ENCODE results near the gene DCANP1.
A peak's percentile ranks its signal among the peaks of the same experiment; 100 is the strongest.

Gene DCANP1

DNA sequence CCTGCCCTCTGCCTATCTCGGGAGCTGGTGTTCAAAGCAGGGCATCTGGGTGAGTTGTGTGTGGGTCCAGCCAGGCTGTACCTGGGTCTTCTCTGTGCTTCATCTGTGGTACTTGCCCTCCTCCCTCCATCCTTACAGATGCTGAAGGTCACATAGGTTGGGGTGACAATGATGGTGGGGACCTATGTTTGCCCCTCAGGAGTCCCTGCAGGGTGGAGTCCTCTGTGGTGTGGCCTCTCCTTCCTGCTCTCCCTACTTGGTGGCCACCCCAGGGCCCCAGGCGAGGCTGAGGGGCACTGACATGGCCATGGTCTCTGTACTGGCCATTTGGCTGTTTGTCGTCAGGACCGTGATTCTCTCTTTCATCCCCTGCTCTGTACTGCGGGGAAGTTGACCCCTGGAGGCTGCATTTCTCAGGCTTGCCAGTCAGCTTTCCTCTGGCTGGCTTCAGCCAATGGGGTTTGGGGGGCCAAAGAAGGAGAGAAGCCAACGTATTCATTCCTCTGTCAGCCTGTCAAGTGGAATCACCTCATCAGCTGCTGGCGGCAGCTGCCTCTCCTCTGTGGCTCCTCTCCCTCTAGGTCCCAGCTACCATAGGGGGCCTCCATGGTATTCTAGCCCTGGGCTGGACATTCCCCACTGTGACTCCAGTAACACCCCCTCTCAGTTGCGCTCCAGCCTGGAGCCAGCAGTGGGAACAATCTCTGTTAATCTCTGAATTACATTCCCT, 4.6 kb downstream of the DCANP1 start:
- Mint-ChIP-seq H3K27ac (no peak overlapping the region), H3K4me3 (no peak overlapping the region), H3K4me1 (no peaks in the 10 kb centered on the region), H3K36me3 (no peaks in the 10 kb centered on the region), H3K9me3 (no peaks in the 10 kb centered on the region)
- ATAC-seq (no peak), DNase-seq (ENCODE audit: low spot score in 2 of 2) (no peak)

DNA sequence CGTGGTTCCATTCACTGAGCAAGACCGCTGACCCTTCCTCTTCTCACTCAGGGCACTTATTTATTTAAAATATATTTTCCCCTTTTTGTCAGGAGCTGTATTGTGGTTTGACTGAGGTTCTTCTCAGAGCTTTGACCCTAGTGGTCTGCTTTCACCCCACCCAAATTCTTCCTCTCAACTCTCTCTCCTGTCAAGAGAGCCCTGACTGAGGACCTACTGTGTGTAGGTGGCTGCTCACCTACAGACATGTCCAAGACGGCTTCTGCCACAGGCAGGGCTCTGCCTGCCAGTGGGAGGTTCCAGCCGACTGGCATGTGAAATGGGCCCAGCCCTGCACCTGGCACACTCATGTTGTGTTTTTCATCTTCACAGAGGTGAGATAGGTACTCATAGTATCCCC, 5.2 kb downstream of the DCANP1 start:
- H3K4me3 Mint-ChIP-seq: no peak overlapping the region
- no peaks in the 10 kb centered on the region for H3K36me3 Mint-ChIP-seq
- ATAC-seq (no peak), DNase-seq (ENCODE audit: low spot score in 2 of 2) (peak in 1 of 2 donors; percentile 37)
- H3K4me1 Mint-ChIP-seq: no peaks in the 10 kb centered on the region
- H3K27ac Mint-ChIP-seq: no peak overlapping the region
- no peaks in the 10 kb centered on the region for H3K9me3 Mint-ChIP-seq

GRCh38 chr5:135441350-135441831, 5.8 kb downstream of the DCANP1 start:
- DNase-seq (ENCODE audit: low spot score in 2 of 2): peak; percentile 0 to 38
- H3K9me3 Mint-ChIP-seq: no peaks in the 10 kb centered on the region
- H3K4me1 Mint-ChIP-seq: no peaks in the 10 kb centered on the region
- no peak overlapping the region for H3K27ac Mint-ChIP-seq
- no peak for ATAC-seq
- no peaks in the 10 kb centered on the region for H3K36me3 Mint-ChIP-seq
- H3K4me3 Mint-ChIP-seq: no peak overlapping the region

- no peaks in the 10 kb centered on the region for H3K9me3 Mint-ChIP-seq
- no peaks in the 10 kb centered on the region for H3K36me3 Mint-ChIP-seq
- no peaks in the 10 kb centered on the region for H3K4me1 Mint-ChIP-seq
- H3K27ac Mint-ChIP-seq: no peak overlapping the region
- H3K4me3 Mint-ChIP-seq: no peak overlapping the region
- DNase-seq (ENCODE audit: low spot score in 2 of 2) (no peak), ATAC-seq (no peak)
Measured at GRCh38 chr5:135440916-135441315, 6.2 kb downstream of the DCANP1 start.

- H3K4me3 Mint-ChIP-seq: no peak overlapping the region
- no peaks in the 10 kb centered on the region for H3K36me3 Mint-ChIP-seq
- DNase-seq (ENCODE audit: low spot score in 2 of 2) (peak in 1 of 2 donors; percentile 36), ATAC-seq (no peak)
- H3K27ac Mint-ChIP-seq: no peak overlapping the region
- H3K9me3 Mint-ChIP-seq: no peaks in the 10 kb centered on the region
- no peaks in the 10 kb centered on the region for H3K4me1 Mint-ChIP-seq
Measured at GRCh38 chr5:135439231-135440205, 7.6 kb downstream of the DCANP1 start.

DNA sequence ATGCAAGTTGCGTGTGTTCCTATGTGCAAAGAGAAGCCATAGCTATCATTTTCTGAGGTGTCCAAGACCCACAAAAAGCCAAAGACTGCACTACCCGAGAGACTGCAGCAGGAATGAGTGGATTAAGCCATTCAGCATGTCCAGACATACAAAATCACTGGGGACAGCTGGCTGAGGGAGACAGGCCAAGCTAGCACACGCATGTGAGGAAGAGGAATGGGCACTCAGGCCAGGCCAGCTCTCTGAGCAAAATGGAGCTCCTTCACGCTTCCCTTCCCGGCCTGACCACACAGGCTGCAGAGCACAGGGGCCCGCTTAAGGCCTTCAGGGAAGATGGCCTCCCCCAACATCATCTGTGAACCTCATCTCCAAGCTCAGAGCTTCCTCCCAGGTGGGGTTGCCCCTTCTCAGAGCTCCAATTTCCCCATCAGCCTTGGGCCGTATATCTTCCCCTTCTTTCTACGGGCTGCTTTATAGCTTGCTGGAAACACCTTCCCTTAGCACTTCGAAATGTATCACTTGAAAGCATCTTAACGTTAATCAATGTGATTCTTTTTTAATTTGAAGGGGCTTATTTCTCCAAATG, 8.4 kb downstream of the DCANP1 start:
- Mint-ChIP-seq H3K27ac (no peak overlapping the region), H3K4me1 (no peaks in the 10 kb centered on the region), H3K9me3 (no peaks in the 10 kb centered on the region), H3K4me3 (no peak overlapping the region), H3K36me3 (no peaks in the 10 kb centered on the region)
- ATAC-seq (no peak), DNase-seq (ENCODE audit: low spot score in 2 of 2) (peak in 1 of 2 donors; percentile 32)

GRCh38 chr5:135437796-135438560, 9.2 kb downstream of the DCANP1 start:
- DNase-seq (ENCODE audit: low spot score in 2 of 2): peak in 1 of 2 donors; percentile 38
- no peak for ATAC-seq
- no peaks in the 10 kb centered on the region for H3K4me1 Mint-ChIP-seq
- H3K4me3 Mint-ChIP-seq: no peak overlapping the region
- no peaks in the 10 kb centered on the region for H3K36me3 Mint-ChIP-seq
- no peak overlapping the region for H3K27ac Mint-ChIP-seq
- no peaks in the 10 kb centered on the region for H3K9me3 Mint-ChIP-seq

- H3K9me3 Mint-ChIP-seq: no peaks in the 10 kb centered on the region
Measured at GRCh38 chr5:135437422-135437795, 9.7 kb downstream of the DCANP1 start.

GRCh38 chr5:135436951-135437418, 10.2 kb downstream of the DCANP1 start:
- H3K4me1 Mint-ChIP-seq: no peaks in the 10 kb centered on the region
- no peak overlapping the region for H3K4me3 Mint-ChIP-seq
- H3K36me3 Mint-ChIP-seq: no peaks in the 10 kb centered on the region
- no peak overlapping the region for H3K27ac Mint-ChIP-seq
- peak in 1 of 2 donors; percentile 42 for DNase-seq (ENCODE audit: low spot score in 2 of 2)
- no peak for ATAC-seq
- no peaks in the 10 kb centered on the region for H3K9me3 Mint-ChIP-seq

More at GRCh38 chr5:135437422-135437795, 9.7 kb downstream of the DCANP1 start:
- H3K4me1 Mint-ChIP-seq: no peaks in the 10 kb centered on the region
- no peak for ATAC-seq
- no peak overlapping the region for H3K27ac Mint-ChIP-seq
- no peak overlapping the region for H3K4me3 Mint-ChIP-seq
- H3K36me3 Mint-ChIP-seq: no peaks in the 10 kb centered on the region
- DNase-seq (ENCODE audit: low spot score in 2 of 2): peak in 1 of 2 donors; percentile 26

DNA sequence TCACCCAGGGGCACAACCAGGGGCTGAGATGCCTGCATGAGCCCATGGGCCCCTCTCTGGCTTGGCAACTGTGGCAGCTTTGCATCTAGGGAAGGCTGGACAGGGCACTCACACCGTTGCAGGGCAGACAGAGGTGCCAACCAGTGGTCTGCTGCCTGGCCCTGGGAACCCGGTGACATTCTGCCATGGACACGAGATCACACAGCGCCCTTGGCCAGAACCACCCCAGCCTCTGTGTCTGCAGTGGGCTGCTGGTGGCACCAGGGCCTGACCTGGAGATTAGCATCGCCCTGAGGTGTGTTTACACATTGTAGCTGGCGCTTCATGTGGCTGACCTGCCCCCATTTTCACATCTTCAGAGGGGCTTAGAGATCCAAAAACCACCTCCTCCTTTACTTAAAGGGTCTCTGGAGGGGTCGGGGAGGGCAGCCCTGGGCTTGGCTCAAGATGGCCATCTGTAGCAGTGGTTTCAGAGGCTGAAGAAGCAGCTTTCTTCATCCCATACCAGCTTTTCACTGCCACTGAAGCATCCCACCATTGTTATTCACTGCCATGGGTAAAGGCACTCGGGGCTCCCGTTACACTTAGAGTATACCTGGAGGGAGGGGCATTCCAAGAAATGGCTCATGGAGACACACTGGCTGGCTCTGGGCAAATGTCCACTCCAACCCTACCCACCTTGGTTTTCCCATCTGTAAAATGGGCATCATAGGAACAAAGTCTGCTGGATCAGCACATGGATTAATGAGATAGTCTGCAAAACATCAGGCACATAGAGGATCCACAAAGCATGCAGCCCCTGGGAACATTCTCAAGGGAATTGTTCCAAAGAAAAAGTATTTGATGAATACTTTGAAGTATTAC, 11.4 kb downstream of the DCANP1 start:
- DNase-seq (ENCODE audit: low spot score in 2 of 2) (peak in 1 of 2 donors; percentile 22), ATAC-seq (no peak)
- Mint-ChIP-seq H3K27ac (no peak overlapping the region), H3K9me3 (no peaks in the 10 kb centered on the region), H3K36me3 (no peaks in the 10 kb centered on the region), H3K4me1 (no peaks in the 10 kb centered on the region), H3K4me3 (no peak overlapping the region)

GRCh38 chr5:135434591-135435466, 12.3 kb downstream of the DCANP1 start:
- peak in 1 of 2 donors; percentile 20 for DNase-seq (ENCODE audit: low spot score in 2 of 2)
- Mint-ChIP-seq H3K36me3 (no peaks in the 10 kb centered on the region), H3K27ac (no peak overlapping the region), H3K9me3 (no peaks in the 10 kb centered on the region), H3K4me3 (no peak overlapping the region), H3K4me1 (no peaks in the 10 kb centered on the region)
- ATAC-seq: no peak

GRCh38 chr5:135433681-135434426, 13.3 kb downstream of the DCANP1 start:
- no peak overlapping the region for H3K4me3 Mint-ChIP-seq
- H3K4me1 Mint-ChIP-seq: no peaks in the 10 kb centered on the region
- no peaks in the 10 kb centered on the region for H3K36me3 Mint-ChIP-seq
- DNase-seq (ENCODE audit: low spot score in 2 of 2) (peak in 1 of 2 donors; percentile 41), ATAC-seq (no peak)
- H3K9me3 Mint-ChIP-seq: no peaks in the 10 kb centered on the region
- no peak overlapping the region for H3K27ac Mint-ChIP-seq

- ATAC-seq (no peak), DNase-seq (ENCODE audit: low spot score in 2 of 2) (no peak)
- no peaks in the 10 kb centered on the region for H3K4me1 Mint-ChIP-seq
- H3K4me3 Mint-ChIP-seq: no peak overlapping the region
- H3K27ac Mint-ChIP-seq: no peak overlapping the region
- no peaks in the 10 kb centered on the region for H3K36me3 Mint-ChIP-seq
- H3K9me3 Mint-ChIP-seq: no peaks in the 10 kb centered on the region
Measured at GRCh38 chr5:135432113-135432512, 15.0 kb downstream of the DCANP1 start.

Data from stimulated activated effector memory CD8-positive, alpha-beta T cell treated with anti-CD3 and anti-CD28 coated beads, Interleukin-12 subunit alpha, Interleukin-12 subunit beta, amount 100 ng/mL, for 72 hours (primary cell).